Stomach (tissue), 4 donors: Measurements from ENCODE around the gene CABP1.

Experiments
- CTCF ChIP-seq, 7 experiments: fragments of 450-650 bp in 4 of 7; fragments of 200-600 bp in 3 of 7; sonication (generic) in 3 of 7; IDR thresholded peaks; one replicate each; pipeline ENCODE4 v1.5.1; 2016 to 2019; ENCODE audit warnings: antibody characterized with exemption in 7 of 7, control low read depth in 2 of 7, mild to moderate bottlenecking in 1 of 7
- POLR2A ChIP-seq, 4 donors: fragments of 450-650 bp; IDR thresholded peaks; one replicate each; pipeline ENCODE4 v1.6.1; 2016; ENCODE audit warnings: antibody characterized with exemption in 4 of 4, control low read depth in 2 of 4, mild to moderate bottlenecking in 1 of 4, moderate library complexity in 1 of 4

GRCh38 chr12:120688527-120689071 is 48.2 kb downstream of the CABP1 start:
- TF ChIP-seq CTCF (IDR thresholded peaks at IDR 0.05) (no peak), POLR2A (IDR thresholded peaks at IDR 0.05) (no peak)
